OCI-LY1 (cell line): ENCODE results near the gene GABRG3.

Experiments used
- H2AFZ ChIP-seq: fragments of 200-600 bp; sonication (generic), shearing (Covaris generic); 2 replicates; pipeline ENCODE4 v1.6.0; 2014; ENCODE audit warnings: antibody characterized with exemption, mild to moderate bottlenecking, low read length
- H3F3A ChIP-seq: fragments of 200-600 bp; sonication (generic), shearing (Covaris generic); 2 replicates; pipeline ENCODE4 v1.6.0; 2014; ENCODE audit warnings: mild to moderate bottlenecking, antibody characterized with exemption, low read length, moderate library complexity; ENCODE audit not compliant: insufficient read depth
- H3K27ac ChIP-seq: fragments of 200-600 bp; sonication (generic); 2 replicates; pipeline ENCODE4 v1.5.1; 2014; ENCODE audit warnings: low read length, mixed run types, mild to moderate bottlenecking, low read depth; ENCODE audit not compliant: poor library complexity, severe bottlenecking
- H3K27me3 ChIP-seq: fragments of 200-600 bp; sonication (generic); 2 replicates; pipeline ENCODE4 v1.6.0; 2014; ENCODE audit warnings: antibody characterized with exemption, mild to moderate bottlenecking, low read length, moderate library complexity; ENCODE audit not compliant: insufficient read depth
- H3K36me3 ChIP-seq: fragments of 200-600 bp; sonication (generic); 2 replicates; pipeline ENCODE4 v1.6.1; 2014; ENCODE audit warnings: mild to moderate bottlenecking, antibody characterized with exemption, low read length, moderate library complexity, mixed read lengths; ENCODE audit not compliant: insufficient read depth
- H3K4me1 ChIP-seq: fragments of 200-600 bp; sonication (generic); 2 replicates; pipeline ENCODE4 v1.5.1; 2014; ENCODE audit warnings: mild to moderate bottlenecking, low read length, moderate library complexity; ENCODE audit not compliant: insufficient read depth, severe bottlenecking
- H3K4me2 ChIP-seq: fragments of 200-600 bp; sonication (generic), shearing (Covaris generic); 2 replicates; pipeline ENCODE4 v1.6.1; 2014; ENCODE audit warnings: low read length
- H3K4me3 ChIP-seq: fragments of 200-600 bp; sonication (generic); 2 replicates; pipeline ENCODE4 v1.5.1; 2014; ENCODE audit warnings: low read length, low read depth, mild to moderate bottlenecking, mixed read lengths; ENCODE audit not compliant: poor library complexity, severe bottlenecking
- H3K79me2 ChIP-seq: fragments of 200-600 bp; shearing (Covaris generic); 2 replicates; pipeline ENCODE4 v1.6.1; 2016; ENCODE audit warnings: mixed run types, low read length, mixed read lengths; ENCODE audit not compliant: insufficient read depth
- H3K9ac ChIP-seq: fragments of 200-600 bp; sonication (generic), shearing (Covaris generic); 2 replicates; pipeline ENCODE4 v1.6.1; 2014; ENCODE audit warnings: mild to moderate bottlenecking, low read length, mixed read lengths
- H3K9me2 ChIP-seq: fragments of 200-600 bp; sonication (generic), shearing (Covaris generic); 2 replicates; pipeline ENCODE4 v1.6.1; 2014; ENCODE audit warnings: low read depth, mild to moderate bottlenecking, low read length, mixed read lengths
- H3K9me3 ChIP-seq: fragments of 200-600 bp; shearing (Covaris generic); 2 replicates; pipeline ENCODE4 v1.6.1; 2014; ENCODE audit warnings: low read length, mixed read lengths
- H4K20me1 ChIP-seq: fragments of 200-600 bp; sonication (generic), shearing (Covaris generic); 2 replicates; pipeline ENCODE4 v1.6.0; 2016; ENCODE audit warnings: mild to moderate bottlenecking, low read length; ENCODE audit not compliant: insufficient read depth
- EZH2 ChIP-seq: fragments of 200-600 bp; sonication (generic), shearing (Covaris generic); IDR thresholded peaks from 2 replicates; pipeline ENCODE4 v1.8.0; 2017; ENCODE audit warnings: borderline replicate concordance, mixed run types, mild to moderate bottlenecking, antibody characterized with exemption, low read length, moderate library complexity, mixed read lengths
- TF ChIP-seq, protein P1 (sequence below): fragments of 200-600 bp; sonication (generic), shearing (Covaris generic); IDR thresholded peaks from 2 replicates; pipeline ENCODE4 v1.5.1; 2017; ENCODE audit warnings: mild to moderate bottlenecking, antibody characterized with exemption, low read length, moderate library complexity, mixed read lengths

GABRG3 gene

DNA sequence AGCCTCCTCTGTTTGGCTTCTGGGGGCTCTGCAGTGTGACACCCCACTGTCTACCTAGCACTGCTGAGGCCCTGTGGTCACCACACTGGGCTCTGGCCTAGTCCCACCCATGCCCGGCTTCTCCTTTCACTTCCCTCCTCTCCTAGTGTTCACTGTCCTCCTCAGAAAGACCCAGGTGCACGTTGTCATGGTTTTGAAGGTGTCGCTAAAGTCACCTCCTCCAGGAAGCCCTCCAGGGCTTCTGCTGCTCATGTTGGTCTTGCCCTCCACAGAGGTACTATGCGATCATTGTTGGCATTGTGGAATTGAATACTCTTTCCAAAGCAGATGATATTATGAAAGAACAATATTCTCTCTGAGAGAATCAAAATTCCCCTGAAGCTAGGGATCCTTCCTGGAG is 163.5 kb downstream of the GABRG3 start:
- no peaks in the 10 kb centered on the region for H4K20me1 ChIP-seq
- H3K79me2 ChIP-seq: no peaks in the 10 kb centered on the region
- no peak overlapping the region for H3K4me3 ChIP-seq
- H3K36me3 ChIP-seq: no peaks in the 10 kb centered on the region
- no peak overlapping the region for H3K9ac ChIP-seq
- no peaks in the 10 kb centered on the region for H3K9me2 ChIP-seq
- H3K4me2 ChIP-seq: no peak overlapping the region
- no peaks in the 10 kb centered on the region for H3F3A ChIP-seq
- H3K9me3 ChIP-seq: no peaks in the 10 kb centered on the region
- H2AFZ ChIP-seq: no peak overlapping the region
- no peak overlapping the region for H3K27ac ChIP-seq
- no peak for TF ChIP-seq EZH2
- TF ChIP-seq, protein P1, sequence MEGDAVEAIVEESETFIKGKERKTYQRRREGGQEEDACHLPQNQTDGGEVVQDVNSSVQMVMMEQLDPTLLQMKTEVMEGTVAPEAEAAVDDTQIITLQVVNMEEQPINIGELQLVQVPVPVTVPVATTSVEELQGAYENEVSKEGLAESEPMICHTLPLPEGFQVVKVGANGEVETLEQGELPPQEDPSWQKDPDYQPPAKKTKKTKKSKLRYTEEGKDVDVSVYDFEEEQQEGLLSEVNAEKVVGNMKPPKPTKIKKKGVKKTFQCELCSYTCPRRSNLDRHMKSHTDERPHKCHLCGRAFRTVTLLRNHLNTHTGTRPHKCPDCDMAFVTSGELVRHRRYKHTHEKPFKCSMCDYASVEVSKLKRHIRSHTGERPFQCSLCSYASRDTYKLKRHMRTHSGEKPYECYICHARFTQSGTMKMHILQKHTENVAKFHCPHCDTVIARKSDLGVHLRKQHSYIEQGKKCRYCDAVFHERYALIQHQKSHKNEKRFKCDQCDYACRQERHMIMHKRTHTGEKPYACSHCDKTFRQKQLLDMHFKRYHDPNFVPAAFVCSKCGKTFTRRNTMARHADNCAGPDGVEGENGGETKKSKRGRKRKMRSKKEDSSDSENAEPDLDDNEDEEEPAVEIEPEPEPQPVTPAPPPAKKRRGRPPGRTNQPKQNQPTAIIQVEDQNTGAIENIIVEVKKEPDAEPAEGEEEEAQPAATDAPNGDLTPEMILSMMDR: no peak
- no peaks in the 10 kb centered on the region for H3K4me1 ChIP-seq
- H3K27me3 ChIP-seq: no peaks in the 10 kb centered on the region

DNA sequence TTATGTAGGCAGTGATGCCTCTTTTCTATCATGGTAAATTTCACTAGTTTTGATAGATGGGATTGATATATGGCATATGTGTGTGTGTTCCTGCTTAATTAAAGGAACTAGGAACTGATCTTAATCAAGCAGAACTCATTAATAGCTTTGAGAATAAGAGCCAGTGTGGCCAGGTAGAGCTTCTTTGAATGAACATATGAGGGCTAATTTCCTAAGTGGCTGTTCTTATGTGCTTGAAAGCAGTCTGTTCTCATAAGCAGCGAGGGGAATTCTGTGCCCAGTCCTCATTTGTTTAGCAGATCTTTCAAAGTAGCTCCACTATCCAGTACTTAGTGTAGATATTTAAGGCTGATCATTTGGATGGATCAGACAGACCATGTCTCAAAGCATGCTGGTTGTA is 164.2 kb downstream of the GABRG3 start:
- Histone ChIP-seq H3K4me3 (no peak overlapping the region), H3K9me2 (no peaks in the 10 kb centered on the region), H3K27me3 (no peaks in the 10 kb centered on the region), H3K4me2 (no peak overlapping the region), H3F3A (no peaks in the 10 kb centered on the region), H3K9me3 (no peaks in the 10 kb centered on the region), H3K36me3 (no peaks in the 10 kb centered on the region), H3K27ac (no peak overlapping the region), H3K79me2 (no peaks in the 10 kb centered on the region), H3K4me1 (no peaks in the 10 kb centered on the region), H3K9ac (no peak overlapping the region), H4K20me1 (no peaks in the 10 kb centered on the region), H2AFZ (no peak overlapping the region)
- TF ChIP-seq EZH2: no peak
- TF ChIP-seq, protein P1: no peak

DNA sequence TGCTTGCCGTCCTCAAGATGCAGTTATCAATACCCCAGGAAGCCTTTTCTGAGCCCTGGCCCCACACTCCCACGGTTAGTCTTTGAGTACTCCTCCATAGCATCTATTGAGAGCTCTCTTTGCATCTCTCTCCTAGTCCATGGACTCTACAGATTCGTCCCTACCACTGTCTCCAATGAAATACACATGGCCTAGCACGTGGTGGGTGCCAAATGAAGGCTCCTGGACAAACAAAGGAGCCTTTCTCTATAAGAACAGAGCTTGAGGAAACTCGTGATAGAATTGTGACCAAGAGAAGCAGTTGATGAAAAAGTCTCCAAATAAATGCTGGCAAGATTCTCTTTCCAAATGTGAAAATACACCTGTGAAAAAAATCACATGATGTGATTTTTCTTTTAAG is 166.1 kb downstream of the GABRG3 start:
- H3K27me3 ChIP-seq: no peaks in the 10 kb centered on the region
- H2AFZ ChIP-seq: no peak overlapping the region
- H3K27ac ChIP-seq: no peak overlapping the region
- no peak overlapping the region for H3K4me3 ChIP-seq
- H4K20me1 ChIP-seq: no peaks in the 10 kb centered on the region
- H3K4me1 ChIP-seq: no peaks in the 10 kb centered on the region
- H3K9ac ChIP-seq: no peak overlapping the region
- H3F3A ChIP-seq: no peaks in the 10 kb centered on the region
- H3K9me3 ChIP-seq: no peaks in the 10 kb centered on the region
- no peaks in the 10 kb centered on the region for H3K36me3 ChIP-seq
- H3K79me2 ChIP-seq: no peaks in the 10 kb centered on the region
- no peak for TF ChIP-seq EZH2
- TF ChIP-seq, protein P1: no peak
- no peaks in the 10 kb centered on the region for H3K9me2 ChIP-seq
- H3K4me2 ChIP-seq: no peak overlapping the region
